Stimulated activated CD8-positive, alpha-beta memory T cell treated with anti-CD3 and anti-CD28 coated beads, Interleukin-4, amount 100 ng/mL, for 1 hour (primary cell): ENCODE results near the gene MRPL37.

Source experiments
- DNase-seq, 2 donors: peaks; one replicate each; pipeline ENCODE4 v3.0.0-alpha.2; 2020; ENCODE audit warnings: low read depth in 2 of 2, low spot score in 1 of 2

Gene MRPL37

DNA sequence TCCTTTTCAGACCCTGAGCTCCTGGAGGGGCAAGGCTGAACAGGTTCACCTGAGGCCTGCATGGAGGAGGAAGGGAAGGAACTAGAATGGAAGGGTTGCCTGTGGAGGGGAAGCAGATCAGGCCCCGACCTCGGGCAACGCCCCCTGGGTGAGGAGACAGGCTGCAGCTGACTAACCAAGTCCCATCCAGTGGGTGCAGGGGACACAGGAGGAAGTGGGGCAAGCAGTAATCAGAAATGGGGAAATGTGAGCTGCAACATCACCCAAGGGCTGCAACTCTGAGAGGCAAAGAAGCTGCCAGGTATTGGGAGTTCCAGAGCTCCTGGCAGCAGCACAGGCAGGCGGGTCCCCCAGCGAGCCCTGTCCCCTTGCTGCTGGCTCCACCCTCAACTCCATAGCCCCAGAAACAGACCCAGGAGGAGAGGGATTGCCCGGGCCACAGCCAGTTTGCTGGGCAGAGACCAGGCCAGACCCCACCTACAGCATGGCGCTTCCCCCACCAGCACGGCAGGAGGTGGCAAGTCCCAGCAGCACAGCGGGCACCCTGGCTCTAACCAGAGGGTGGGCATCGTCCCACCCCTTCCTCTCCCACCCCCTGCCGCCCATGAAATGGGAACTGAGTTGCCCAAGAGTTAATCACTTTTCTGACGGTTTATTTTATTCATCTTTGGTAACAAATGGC lies 38.5 kb downstream of the MRPL37 start:
- DNase-seq: no peak

DNA sequence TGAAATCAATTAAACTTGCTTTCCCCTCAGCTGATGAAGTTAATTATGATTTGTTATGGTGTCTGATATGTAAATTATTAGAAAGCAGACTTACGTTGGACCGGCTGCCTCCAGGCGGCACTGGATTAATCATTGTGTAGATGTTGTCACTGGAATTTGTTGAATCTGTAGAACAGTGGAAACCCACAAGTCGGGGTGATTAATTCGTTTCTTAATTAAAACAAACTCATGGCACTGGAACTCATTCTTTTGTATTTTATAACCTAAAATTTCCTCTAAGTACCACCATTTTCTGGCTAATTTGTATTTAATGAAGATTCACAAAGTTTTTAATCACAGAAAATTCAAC lies 39.0 kb downstream of the MRPL37 start:
- DNase-seq: no peak

GRCh38 chr1:54239631-54240031 lies 39.7 kb downstream of the MRPL37 start:
- DNase-seq: no peak

DNA sequence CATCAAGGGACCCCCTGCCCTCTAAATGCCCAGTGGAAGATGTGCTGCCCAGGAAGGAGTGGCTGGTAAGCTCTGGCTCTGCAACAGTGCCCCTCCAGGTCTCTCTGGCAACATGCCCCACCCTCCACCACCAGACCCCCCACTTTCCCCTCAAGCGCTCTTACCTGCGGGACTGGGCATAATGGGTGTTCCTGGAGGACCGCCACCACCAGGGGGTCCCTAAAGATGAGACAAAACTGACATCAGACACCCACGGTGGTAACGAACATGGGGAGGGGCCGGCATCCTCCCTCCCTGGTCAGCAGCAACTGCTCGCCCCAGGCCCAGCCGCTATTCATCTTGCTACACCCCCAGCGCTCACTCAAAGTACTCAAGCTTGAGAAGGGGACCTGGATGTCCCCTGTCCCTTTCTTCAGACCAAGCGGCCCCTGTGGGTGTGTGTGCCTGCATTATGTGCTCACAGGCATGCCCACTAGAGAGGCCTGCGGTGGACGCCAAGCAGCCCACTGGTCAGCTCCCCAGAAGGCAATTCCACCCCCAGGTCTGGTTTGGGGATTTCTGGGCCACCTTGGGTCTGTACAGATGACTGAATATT lies 40.9 kb downstream of the MRPL37 start:
- DNase-seq: no peak

GRCh38 chr1:54241364-54241763 lies 41.4 kb downstream of the MRPL37 start:
- no peak for DNase-seq

DNA sequence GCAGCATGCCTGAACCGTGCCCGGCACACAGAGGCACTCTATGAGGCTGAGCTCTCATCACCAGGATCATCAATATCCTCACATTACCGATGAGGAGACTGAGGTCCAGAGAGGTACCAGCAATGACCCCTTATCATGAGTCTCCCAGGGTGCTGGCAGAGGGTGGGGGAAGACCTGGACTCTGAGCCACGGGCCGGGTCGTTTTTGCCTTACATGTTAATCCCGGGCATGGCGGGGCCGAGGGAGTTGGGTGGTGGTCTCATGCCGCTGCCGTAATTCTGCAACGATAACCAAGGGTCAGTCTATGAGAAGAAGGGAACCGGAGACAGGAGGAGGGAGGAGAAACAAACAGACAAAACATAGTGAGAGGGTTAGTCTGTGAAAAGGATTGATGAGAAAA lies 43.1 kb downstream of the MRPL37 start:
- DNase-seq: no peak

DNA sequence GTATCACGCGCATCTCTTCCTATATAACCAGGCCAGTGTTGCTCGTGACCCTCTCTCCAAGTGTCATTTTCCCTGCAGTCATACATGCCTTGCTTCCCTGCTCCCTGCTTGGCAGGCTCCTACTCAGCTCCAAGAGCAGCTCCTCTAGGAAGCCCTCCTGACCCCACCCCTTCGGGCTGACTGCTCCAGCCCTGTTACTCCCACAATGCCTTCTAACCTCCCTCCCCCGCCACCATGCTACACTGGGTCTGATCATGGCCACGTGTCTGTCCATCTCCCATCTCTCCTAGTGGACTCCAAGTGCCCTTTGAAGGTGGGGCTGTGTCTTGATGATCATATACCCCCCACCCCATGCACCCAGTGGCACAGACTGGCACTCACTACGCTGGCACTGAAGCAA lies 44.7 kb downstream of the MRPL37 start:
- DNase-seq: no peak

DNA sequence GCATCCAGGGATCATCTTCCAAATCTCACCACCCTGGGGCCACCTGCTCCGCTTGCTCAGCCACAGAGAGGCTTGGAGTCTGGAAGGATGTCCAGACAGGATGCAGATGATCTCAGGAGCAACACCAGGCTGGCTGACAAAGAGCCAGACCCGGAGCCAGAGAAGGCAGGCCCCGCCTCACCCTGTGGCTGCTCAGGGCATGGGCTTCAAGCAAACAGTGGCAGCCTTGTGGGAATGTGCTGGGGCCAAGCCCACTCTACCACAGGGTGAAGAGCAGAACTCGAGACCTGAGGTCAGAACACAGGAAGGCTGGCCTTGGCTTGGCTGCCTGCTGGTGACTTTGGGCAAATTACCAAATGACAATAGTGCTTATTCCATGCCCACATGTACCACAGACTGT lies 45.5 kb downstream of the MRPL37 start:
- no peak for DNase-seq

- DNase-seq: no peak
These were observed 46.3 kb downstream of the MRPL37 start for GRCh38 chr1:54246116-54246721.

DNA sequence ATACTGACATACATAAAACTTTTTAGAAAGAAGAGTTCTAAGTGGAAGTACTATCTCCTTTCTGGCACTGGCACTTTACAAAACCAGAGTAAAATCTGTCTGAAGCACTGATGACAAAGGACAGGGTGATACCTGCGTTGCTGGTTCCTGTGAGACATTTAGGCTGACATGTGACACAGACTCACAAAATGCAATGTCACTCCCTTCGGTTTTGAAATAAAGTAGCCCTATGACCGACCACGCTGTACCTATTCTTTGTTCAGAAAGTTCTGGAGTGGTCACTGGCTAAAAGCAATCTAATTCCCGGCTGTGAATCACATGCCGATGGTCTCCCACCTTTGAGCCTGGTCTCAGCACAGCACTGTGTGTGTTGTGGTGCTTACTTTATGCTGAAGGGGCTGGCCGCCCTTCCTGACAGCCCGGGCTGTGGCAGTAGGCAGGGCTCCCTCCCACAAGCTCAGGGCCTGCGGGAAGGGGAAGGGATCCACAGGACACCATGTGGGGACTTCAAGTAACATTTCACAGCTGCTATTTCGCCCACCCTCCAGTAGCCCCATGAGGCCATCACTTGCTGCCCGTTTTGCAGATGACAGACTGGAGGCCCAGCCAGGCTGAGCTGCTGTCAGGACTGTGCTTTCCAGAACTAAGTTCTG lies 48.0 kb downstream of the MRPL37 start:
- DNase-seq: no peak

DNA sequence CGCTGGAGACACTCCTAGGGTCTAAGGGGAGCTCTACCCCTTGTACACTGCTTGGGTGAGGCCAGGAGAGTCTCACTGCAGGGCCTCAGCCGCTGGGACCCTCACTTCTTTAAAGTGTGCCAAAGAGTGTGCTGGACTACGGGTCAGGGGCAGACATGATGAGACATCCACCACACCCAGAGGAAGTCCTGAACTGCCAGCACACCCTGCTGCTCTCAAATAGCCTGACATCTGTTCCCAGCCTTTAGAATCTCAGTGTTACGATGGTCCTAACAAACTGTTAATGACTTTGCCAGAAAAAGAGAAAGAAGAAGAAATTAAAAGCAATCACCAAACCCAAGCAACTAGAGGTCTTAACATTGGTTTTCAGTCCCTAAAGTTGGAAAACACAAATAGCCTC lies 49.0 kb downstream of the MRPL37 start:
- DNase-seq: no peak

DNA sequence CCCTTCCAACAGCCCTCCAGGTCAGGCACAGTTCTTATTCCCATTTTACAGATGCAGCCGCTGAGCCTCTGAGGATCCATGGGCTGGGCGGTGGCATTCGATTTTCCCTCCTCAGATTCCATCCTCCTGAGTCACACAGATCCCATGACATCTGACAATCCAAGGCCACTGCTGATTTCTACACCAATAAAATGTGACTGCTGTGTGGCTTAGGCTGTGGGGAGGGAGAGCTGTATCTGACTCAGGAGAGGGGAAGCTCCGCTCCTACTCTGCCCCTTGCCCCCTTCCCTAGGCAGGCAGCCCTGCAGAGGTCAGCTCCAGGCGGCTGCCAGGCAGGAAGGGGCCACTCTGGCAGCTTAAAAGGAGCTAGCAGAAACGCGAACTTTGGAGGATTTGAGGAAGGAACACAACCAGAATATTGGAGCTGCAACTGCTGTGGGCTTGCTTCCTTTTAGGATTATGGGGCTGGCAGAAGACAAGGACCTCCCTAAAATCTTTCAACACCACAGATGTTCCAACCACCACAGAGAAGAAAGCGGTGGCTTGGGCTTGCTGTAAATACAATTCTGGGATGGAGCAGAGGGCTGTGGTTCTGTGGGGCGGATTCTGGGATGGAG lies 50.0 kb downstream of the MRPL37 start:
- no peak for DNase-seq

- no peak for DNase-seq
These were observed 50.7 kb downstream of the MRPL37 start for GRCh38 chr1:54250670-54251069.

DNA sequence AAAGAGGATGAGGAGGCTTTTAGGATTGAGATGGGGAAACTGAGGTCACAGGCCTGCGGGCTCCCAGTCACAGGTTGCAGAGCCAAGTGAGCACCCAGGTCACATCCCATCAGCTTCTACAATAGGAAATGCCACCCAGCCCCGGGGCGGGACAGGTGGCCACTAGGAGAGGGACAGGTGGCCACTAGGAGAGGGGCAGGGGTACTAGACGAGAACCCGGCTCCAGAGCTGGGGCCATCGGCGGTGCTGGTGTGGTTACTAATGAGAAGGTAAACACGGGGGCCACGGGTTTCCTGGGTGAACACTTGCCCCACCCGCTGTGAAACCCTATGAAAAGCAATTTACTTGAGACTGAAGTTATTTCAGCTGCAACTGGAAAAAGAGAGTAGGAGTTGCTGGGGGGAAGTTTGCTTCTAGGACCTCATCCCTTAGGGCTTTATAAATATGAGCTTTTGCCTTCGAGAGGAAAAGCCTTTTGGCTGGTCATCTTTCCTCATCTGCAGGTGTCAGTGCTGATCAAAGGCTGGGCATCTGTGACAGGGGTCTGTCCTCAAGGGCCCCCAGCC lies 52.5 kb downstream of the MRPL37 start:
- DNase-seq: no peak

DNA sequence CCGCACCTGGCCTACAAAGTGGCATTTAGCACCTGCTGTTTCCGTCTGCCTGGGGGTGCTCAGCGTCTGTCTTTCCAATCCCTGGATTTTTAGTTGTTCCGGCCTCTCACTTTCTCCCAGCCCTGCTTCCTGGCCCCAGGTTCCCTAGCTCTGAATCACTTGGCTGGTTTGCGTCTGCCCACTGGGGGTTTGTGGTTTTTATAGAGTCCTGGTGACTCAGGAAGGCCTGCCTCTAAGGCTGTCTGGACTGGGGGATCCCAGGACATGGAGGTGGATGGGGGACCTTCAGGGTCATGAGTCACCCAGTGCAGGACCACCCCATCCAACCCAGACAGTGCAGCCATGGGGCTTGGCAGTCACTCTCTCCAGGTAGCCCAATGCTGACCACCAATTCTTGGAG lies 53.5 kb downstream of the MRPL37 start:
- DNase-seq: no peak

- DNase-seq: no peak
These were observed 54.1 kb downstream of the MRPL37 start for GRCh38 chr1:54254055-54254454.

DNA sequence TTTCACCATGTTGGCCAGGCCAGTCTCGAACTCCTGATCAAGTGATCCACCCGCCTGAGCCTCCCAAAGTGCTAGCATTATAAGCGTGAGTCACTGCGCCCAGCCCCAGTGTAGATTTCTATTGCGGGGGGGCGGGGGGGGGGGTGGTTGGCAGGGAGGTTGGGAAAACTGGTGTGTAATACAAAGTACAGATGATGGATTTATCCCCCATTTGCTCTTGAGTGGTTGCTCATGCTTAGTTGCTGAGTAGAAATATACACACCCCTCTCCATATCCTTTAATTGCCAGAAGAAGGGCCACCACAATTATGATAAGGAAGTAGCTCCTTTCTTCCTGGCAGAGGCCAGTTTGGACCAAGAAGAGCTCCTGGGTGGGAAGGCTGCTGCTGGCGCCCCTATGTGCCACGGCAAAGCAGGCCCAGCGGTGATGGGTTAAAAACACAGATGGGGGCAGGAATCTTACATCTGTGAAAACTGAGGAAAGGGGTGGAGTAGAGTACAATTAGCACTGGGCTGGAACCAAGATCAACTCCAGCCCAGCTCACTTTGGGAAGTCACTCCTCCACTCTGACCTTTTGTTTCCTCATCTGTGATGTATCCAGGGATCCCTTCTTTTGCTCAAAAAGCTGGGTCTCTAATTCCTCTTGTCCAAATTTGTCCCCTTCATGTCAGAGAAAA lies 55.2 kb downstream of the MRPL37 start:
- DNase-seq: no peak

GRCh38 chr1:54256522-54257345 lies 56.8 kb downstream of the MRPL37 start:
- DNase-seq: no peak

DNA sequence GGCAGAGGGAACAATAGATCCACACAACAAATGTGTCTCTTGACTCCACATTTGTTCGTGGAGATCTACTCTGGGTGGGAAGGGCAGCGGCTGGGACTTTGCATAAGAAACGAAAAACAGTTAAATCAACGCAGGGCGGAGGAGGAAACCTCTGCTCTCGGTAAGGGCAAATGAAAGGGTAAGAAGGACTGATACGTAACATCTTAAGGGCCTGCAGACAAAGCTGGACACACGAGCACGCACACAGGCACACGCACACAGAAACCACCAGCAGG lies 57.3 kb downstream of the MRPL37 start:
- DNase-seq: no peak

DNA sequence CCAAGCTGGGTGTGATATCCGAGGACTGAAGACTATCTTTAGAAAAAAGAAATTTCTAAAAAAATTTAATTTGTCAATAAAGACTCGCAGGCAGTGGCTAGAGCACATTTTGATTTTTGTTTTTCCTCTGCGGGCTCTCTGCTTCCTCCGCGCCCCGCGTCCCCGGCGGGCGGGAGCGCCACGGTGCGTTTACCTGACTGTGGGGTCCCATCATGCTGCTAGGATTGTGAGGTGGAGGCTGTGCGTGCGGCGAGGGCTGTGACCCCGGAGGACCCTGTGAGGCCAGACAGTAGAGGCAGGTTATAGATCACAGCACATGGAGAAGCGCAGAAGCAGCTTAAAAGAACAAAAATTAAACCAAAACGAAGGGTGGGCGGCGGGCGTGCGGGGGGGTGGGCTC lies 57.9 kb downstream of the MRPL37 start:
- no peak for DNase-seq
